Neural cell (in vitro differentiated cells): Measurements from ENCODE around the gene CGNL1. TPM values are rescaled to one million over a fixed set of nuclear protein-coding genes. Genes with fewer than 3 reads are reported as not detected.

ENCODE experiments used
- H2AFZ ChIP-seq: fragments of 200-600, 300-800 bp; sonication (generic), shearing (Covaris generic); 2 replicates; pipeline ENCODE4 v1.6.0; 2014; ENCODE audit warnings: low read depth, mild to moderate bottlenecking, antibody characterized with exemption, low read length, moderate library complexity
- H3F3A ChIP-seq: fragments of 200-600 bp; shearing (Covaris generic); 2 replicates; pipeline ENCODE4 v1.6.1; 2016; ENCODE audit warnings: mild to moderate bottlenecking, moderate library complexity, mixed read lengths, antibody characterized with exemption, low read length; ENCODE audit not compliant: insufficient read depth, poor library complexity, severe bottlenecking
- H3K27ac ChIP-seq: fragments of 200-600, 300-800 bp; sonication (generic), shearing (Covaris generic); 2 replicates; pipeline ENCODE4 v1.5.1; 2014; ENCODE audit warnings: mild to moderate bottlenecking, low read length, moderate library complexity
- H3K27me3 ChIP-seq: fragments of 300-800, 200-600 bp; sonication (generic), shearing (Covaris generic); 2 replicates; pipeline ENCODE4 v1.6.0; 2014; ENCODE audit warnings: mild to moderate bottlenecking, low read depth, low read length, moderate library complexity; ENCODE audit not compliant: insufficient read depth
- H3K36me3 ChIP-seq: fragments of 300-800, 200-600 bp; sonication (generic), shearing (Covaris generic); 2 replicates; pipeline ENCODE4 v1.5.1; 2014; ENCODE audit warnings: mild to moderate bottlenecking, antibody characterized with exemption, low read length, moderate library complexity; ENCODE audit not compliant: insufficient read depth
- H3K4me2 ChIP-seq: fragments of 300-800, 200-600 bp; sonication (generic), shearing (Covaris generic); 2 replicates; pipeline ENCODE4 v1.6.0; 2014; ENCODE audit warnings: mild to moderate bottlenecking, low read length
- H3K4me3 ChIP-seq: fragments of 300-800, 200-600 bp; sonication (generic), shearing (Covaris generic); 2 replicates; pipeline ENCODE4 v1.5.1; 2014; ENCODE audit warnings: mild to moderate bottlenecking, low read length, moderate library complexity
- H3K79me2 ChIP-seq: fragments of 200-600 bp; shearing (Covaris generic); replicated peaks from 2 replicates; pipeline ENCODE4 v1.6.0; 2014; ENCODE audit warnings: mild to moderate bottlenecking, low read length, moderate library complexity; ENCODE audit not compliant: insufficient read depth
- H3K9ac ChIP-seq: fragments of 300-800, 200-600 bp; sonication (generic), shearing (Covaris generic); 2 replicates; pipeline ENCODE4 v1.6.1; 2016; ENCODE audit warnings: mild to moderate bottlenecking, low read length, mixed read lengths
- H3K9me2 ChIP-seq: fragments of 200-600 bp; shearing (Covaris generic); 2 replicates; pipeline ENCODE4 v1.6.1; 2016; ENCODE audit warnings: mild to moderate bottlenecking, low read length, mixed read lengths; ENCODE audit not compliant: insufficient read depth
- H3K9me3 ChIP-seq: fragments of 200-600, 300-800 bp; sonication (generic), shearing (Covaris generic); 2 replicates; pipeline ENCODE4 v1.6.1; 2016; ENCODE audit warnings: mild to moderate bottlenecking, mixed run types, low read length, moderate library complexity, mixed read lengths
- H4K20me1 ChIP-seq: fragments of 200-600 bp; shearing (Covaris generic); 2 replicates; pipeline ENCODE4 v1.6.1; 2016; ENCODE audit warnings: mild to moderate bottlenecking, mixed run types; ENCODE audit not compliant: insufficient read depth
- CTCF ChIP-seq: fragments of 450-650 bp; IDR thresholded peaks from 2 replicates; pipeline ENCODE4 v1.5.1; 2014; ENCODE audit warnings: antibody characterized with exemption, mild to moderate bottlenecking, moderate library complexity; ENCODE audit not compliant: poor library complexity, severe bottlenecking
- EP300 ChIP-seq: fragments of 450-650 bp; conservative IDR thresholded peaks from 2 replicates; pipeline ENCODE4 v1.6.1; 2014; ENCODE audit warnings: antibody characterized with exemption, mild to moderate bottlenecking, moderate library complexity; ENCODE audit not compliant: poor library complexity, severe bottlenecking
- EZH2 ChIP-seq: fragments of 200-600, 300-800 bp; shearing (Covaris generic), sonication (generic); IDR thresholded peaks from 2 replicates; pipeline ENCODE4 v1.6.1; 2014; ENCODE audit warnings: antibody characterized with exemption, low read length, borderline replicate concordance, mild to moderate bottlenecking; ENCODE audit not compliant: insufficient read depth, poor library complexity, severe bottlenecking
- MXI1 ChIP-seq: fragments of 450-650 bp; conservative IDR thresholded peaks from 2 replicates; pipeline ENCODE4 v1.6.1; 2014; ENCODE audit warnings: antibody characterized with exemption, mild to moderate bottlenecking; ENCODE audit not compliant: poor library complexity, severe bottlenecking
- POLR2AphosphoS5 ChIP-seq: IDR thresholded peaks from 2 replicates; pipeline ENCODE4 v1.6.1; 2012
- RAD21 ChIP-seq: fragments of 450-650 bp; conservative IDR thresholded peaks from 2 replicates; pipeline ENCODE4 v1.6.1; 2014; ENCODE audit warnings: antibody characterized with exemption, mild to moderate bottlenecking, moderate library complexity
- SMC3 ChIP-seq: fragments of 450-650 bp; conservative IDR thresholded peaks from 2 replicates; pipeline ENCODE4 v1.6.1; 2014; ENCODE audit warnings: antibody characterized with exemption, mild to moderate bottlenecking, moderate library complexity; ENCODE audit not compliant: poor library complexity
- TAF1 ChIP-seq: IDR thresholded peaks from 2 replicates; pipeline ENCODE4 v1.6.1; 2012; ENCODE audit warnings: low read depth
- polyA plus RNA-seq: library from polyadenylated mRNA; depleted of rRNA; stranded (reverse); fragments of >200 nt; gene quantifications from 2 replicates; pipeline ENCODE4 v1.2.3, GENCODE V29; 2014
- TF ChIP-seq, protein P1 (sequence below): IDR thresholded peaks from 2 replicates; pipeline ENCODE4 v1.6.1; 2012; ENCODE audit warnings: borderline replicate concordance

CGNL1 gene
- polyA plus RNA-seq, 1 donor from 2014 or later, result 0.26 TPM

DNA sequence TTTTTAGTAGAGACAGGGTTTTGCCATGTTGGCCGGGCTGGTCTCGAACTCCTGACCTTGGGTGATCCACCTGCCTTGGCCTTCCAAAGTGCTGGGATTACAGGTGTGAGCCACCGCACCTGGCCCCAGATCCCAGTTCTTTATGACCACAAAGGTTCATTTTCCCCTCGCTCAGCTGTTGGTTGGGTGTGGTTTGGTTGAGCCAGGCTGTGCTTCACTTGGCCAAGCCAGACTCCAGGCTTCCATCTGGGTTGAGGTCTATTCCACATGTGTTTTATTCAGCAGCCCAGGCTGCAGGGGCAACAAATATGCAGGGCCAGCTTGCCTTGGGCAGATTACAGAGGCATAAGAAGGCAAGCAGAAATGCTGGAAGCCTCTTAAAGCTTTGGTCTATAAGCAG, 13.7 kb downstream of the CGNL1 start:
- H3K4me3 ChIP-seq, result no peak overlapping the region
- peaks cover 3% of the 10 kb centered on the region for H3K27me3 ChIP-seq
- no peak for TF ChIP-seq POLR2AphosphoS5
- TF ChIP-seq EZH2, result no peak
- no peak for TF ChIP-seq TAF1
- no peak for TF ChIP-seq EP300
- no peak for TF ChIP-seq CTCF
- no peak for TF ChIP-seq SMC3
- TF ChIP-seq MXI1, result no peak
- TF ChIP-seq, protein P1, sequence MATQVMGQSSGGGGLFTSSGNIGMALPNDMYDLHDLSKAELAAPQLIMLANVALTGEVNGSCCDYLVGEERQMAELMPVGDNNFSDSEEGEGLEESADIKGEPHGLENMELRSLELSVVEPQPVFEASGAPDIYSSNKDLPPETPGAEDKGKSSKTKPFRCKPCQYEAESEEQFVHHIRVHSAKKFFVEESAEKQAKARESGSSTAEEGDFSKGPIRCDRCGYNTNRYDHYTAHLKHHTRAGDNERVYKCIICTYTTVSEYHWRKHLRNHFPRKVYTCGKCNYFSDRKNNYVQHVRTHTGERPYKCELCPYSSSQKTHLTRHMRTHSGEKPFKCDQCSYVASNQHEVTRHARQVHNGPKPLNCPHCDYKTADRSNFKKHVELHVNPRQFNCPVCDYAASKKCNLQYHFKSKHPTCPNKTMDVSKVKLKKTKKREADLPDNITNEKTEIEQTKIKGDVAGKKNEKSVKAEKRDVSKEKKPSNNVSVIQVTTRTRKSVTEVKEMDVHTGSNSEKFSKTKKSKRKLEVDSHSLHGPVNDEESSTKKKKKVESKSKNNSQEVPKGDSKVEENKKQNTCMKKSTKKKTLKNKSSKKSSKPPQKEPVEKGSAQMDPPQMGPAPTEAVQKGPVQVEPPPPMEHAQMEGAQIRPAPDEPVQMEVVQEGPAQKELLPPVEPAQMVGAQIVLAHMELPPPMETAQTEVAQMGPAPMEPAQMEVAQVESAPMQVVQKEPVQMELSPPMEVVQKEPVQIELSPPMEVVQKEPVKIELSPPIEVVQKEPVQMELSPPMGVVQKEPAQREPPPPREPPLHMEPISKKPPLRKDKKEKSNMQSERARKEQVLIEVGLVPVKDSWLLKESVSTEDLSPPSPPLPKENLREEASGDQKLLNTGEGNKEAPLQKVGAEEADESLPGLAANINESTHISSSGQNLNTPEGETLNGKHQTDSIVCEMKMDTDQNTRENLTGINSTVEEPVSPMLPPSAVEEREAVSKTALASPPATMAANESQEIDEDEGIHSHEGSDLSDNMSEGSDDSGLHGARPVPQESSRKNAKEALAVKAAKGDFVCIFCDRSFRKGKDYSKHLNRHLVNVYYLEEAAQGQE, result no peak
- no peak for TF ChIP-seq RAD21
- no peaks in the 10 kb centered on the region for H3F3A ChIP-seq
- H2AFZ ChIP-seq, result no peak overlapping the region
- H3K79me2 ChIP-seq, result no peaks in the 10 kb centered on the region
- no peaks in the 10 kb centered on the region for H3K9me3 ChIP-seq
- no peak overlapping the region for H3K9ac ChIP-seq
- no peak overlapping the region for H3K4me2 ChIP-seq
- H3K27ac ChIP-seq, result no peak overlapping the region
- no peaks in the 10 kb centered on the region for H4K20me1 ChIP-seq
- H3K9me2 ChIP-seq, result no peaks in the 10 kb centered on the region
- H3K36me3 ChIP-seq, result no peaks in the 10 kb centered on the region

DNA sequence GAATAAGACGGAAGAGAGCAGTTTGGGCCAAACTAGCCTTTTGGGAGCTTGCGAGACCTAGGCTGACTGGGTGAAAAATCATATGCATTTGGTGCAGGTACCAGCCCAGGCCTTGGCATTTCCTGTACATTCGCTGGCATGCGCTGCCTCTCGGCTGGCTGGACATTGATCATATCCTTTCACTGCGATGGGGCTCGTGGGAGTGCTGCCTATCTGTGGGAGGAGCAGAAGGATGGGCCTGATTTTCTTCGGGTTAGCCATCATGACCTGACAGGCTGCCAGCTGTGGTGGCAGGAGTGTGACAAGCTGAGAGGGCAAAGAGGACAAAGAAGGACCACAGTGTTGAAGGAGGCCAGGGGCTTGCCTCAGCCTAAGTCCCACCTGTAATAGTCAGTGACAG, 14.3 kb downstream of the CGNL1 start:
- H3K36me3 ChIP-seq, result no peaks in the 10 kb centered on the region
- no peak for TF ChIP-seq CTCF
- no peak for TF ChIP-seq POLR2AphosphoS5
- no peak for TF ChIP-seq TAF1
- no peak for TF ChIP-seq EZH2
- TF ChIP-seq MXI1, result no peak
- TF ChIP-seq RAD21, result no peak
- TF ChIP-seq, protein P1, result no peak
- TF ChIP-seq EP300, result no peak
- no peak for TF ChIP-seq SMC3
- H3K9ac ChIP-seq, result no peak overlapping the region
- no peak overlapping the region for H3K4me3 ChIP-seq
- no peak overlapping the region for H3K4me2 ChIP-seq
- H3K79me2 ChIP-seq, result no peaks in the 10 kb centered on the region
- no peak overlapping the region for H2AFZ ChIP-seq
- no peaks in the 10 kb centered on the region for H3K9me3 ChIP-seq
- no peaks in the 10 kb centered on the region for H4K20me1 ChIP-seq
- peaks cover 3% of the 10 kb centered on the region for H3K27me3 ChIP-seq
- H3K27ac ChIP-seq, result no peak overlapping the region
- no peaks in the 10 kb centered on the region for H3F3A ChIP-seq
- no peaks in the 10 kb centered on the region for H3K9me2 ChIP-seq
